Islet of Langerhans (tissue), 1 donor: ENCODE data around the gene CD300A.

Experiments
- FAIRE-seq: peaks from one replicate; lab custom pipeline; 2011; peaks lifted over from hg19 to GRCh38; lab: Jason Lieb, UNC

The CD300A gene

DNA sequence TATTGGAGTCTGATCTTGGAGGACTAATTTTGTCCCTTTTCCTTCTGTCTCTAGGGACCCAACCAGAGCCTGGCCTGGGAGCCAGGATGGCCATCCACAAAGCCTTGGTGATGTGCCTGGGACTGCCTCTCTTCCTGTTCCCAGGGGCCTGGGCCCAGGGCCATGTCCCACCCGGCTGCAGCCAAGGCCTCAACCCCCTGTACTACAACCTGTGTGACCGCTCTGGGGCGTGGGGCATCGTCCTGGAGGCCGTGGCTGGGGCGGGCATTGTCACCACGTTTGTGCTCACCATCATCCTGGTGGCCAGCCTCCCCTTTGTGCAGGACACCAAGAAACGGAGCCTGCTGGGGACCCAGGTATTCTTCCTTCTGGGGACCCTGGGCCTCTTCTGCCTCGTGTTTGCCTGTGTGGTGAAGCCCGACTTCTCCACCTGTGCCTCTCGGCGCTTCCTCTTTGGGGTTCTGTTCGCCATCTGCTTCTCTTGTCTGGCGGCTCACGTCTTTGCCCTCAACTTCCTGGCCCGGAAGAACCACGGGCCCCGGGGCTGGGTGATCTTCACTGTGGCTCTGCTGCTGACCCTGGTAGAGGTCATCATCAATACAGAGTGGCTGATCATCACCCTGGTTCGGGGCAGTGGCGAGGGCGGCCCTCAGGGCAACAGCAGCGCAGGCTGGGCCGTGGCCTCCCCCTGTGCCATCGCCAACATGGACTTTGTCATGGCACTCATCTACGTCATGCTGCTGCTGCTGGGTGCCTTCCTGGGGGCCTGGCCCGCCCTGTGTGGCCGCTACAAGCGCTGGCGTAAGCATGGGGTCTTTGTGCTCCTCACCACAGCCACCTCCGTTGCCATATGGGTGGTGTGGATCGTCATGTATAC lies 26.5 kb upstream of the CD300A start:
- no peak for FAIRE-seq

DNA sequence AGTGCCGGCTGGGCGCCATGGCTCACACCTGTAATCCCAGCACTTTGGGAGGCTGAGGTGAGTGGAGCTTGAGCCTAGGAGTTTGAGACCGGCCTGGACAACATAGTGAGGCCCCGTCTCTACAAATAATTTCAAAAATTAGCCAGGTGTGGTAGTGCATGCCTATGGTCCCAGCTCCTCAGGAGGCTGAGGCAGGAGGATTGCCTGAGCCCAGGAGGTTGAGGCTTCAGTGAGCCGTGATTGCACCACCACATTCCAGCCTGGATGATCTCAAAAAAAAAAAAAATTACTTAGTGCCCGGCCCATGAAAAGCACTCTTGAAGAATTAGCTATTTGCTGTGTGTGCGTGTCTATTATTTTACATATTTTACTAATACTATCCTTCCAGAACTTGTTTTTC lies 24.9 kb upstream of the CD300A start:
- no peak for FAIRE-seq

DNA sequence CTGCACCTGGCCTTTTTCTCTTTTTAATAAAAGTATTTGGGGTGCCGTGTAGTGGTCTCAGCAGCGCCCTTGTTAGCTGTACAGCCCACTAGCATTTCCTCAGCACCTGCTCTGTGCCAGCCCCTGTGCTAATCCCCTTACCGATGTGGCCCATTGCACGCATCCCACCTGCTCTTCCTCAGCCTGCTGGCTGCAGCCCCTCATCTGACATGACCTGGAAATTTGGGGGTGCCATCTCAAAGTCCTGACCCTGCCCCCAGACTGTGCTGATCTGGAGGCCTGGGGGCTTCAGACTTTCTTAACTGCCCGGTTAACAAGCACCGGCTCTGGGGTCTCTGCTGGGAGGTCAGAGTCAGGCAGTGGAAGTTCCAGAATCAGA lies 24.2 kb upstream of the CD300A start:
- no peak for FAIRE-seq

GRCh38 chr17:74442670-74443515 lies 23.5 kb upstream of the CD300A start:
- FAIRE-seq, result no peak

- FAIRE-seq, result no peak
Observed at GRCh38 chr17:74443516-74444296, 22.7 kb upstream of the CD300A start.

DNA sequence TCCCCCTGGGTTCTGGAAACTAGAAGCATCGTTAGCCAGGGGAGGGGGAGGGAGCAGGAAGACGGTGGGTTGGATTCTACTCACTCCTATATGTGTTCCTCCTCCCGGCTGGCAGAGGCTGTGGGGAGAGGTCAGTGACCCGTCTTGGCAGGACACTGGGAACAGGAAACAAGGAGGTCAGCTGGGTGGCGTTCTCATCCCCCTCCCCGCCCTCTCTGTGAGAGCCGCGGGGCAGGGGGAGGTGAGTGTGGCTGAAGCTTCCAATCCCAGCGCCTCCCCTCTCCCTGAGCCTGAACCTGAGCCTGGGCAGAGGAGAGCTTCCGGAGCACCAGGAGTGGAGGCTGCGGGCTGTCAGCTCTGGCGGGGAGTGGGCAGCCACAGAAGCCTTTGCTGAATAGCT lies 22.0 kb upstream of the CD300A start:
- FAIRE-seq, result no peak

DNA sequence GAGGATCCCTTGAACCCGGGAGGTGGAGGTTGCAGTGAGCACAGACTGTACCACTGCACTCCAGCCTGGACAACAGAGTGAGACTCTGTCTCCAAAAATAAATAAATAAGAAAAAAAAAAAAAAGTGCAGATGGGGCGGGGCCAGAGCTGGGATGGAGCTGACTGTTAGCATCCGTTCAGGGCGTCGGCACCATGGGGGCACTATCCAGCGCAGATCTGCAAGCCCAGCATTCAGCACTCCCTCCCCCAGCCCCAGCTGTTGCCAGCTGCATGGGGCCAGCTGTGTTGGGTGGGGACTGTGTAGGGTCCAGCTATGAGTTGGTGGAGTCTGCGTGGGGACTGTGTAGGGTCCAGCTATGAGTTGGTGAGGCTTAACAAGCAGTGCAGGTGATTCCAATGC lies 21.3 kb upstream of the CD300A start:
- FAIRE-seq, result no peak

DNA sequence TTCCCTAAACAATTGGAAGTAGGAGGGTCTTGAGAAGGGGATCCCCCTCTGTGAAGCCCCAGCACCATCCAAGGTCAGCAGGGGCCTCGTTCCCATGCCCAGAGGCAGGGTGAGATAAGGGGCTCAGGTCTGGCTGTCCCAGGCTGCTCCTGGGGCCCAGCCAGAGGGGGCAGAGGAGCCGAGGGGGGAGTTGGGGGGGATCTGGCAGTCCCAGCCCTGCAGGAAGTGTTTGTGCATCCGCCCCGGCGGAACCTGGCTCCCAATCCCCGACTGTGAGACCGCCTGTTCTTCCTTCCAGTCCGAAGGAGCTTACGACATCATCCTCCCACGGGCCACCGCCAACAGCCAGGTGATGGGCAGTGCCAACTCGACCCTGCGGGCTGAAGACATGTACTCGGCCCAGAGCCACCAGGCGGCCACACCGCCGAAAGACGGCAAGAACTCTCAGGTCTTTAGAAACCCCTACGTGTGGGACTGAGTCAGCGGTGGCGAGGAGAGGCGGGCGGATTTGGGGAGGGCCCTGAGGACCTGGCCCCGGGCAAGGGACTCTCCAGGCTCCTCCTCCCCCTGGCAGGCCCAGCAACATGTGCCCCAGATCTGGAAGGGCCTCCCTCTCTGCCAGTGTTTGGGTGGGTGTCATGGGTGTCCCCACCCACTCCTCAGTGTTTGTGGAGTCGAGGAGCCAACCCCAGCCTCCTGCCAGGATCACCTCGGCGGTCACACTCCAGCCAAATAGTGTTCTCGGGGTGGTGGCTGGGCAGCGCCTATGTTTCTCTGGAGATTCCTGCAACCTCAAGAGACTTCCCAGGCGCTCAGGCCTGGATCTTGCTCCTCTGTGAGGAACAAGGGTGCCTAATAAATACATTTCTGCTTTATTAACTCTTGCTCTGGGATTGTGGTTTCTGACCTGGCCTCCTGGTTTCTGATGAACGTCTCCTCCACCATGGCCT lies 19.6 kb upstream of the CD300A start:
- no peak for FAIRE-seq

- FAIRE-seq, result no peak
Observed at GRCh38 chr17:74447628-74448159, 18.7 kb upstream of the CD300A start.

- FAIRE-seq, result no peak
Observed at GRCh38 chr17:74448756-74449155, 17.7 kb upstream of the CD300A start.

- no peak for FAIRE-seq
Observed at GRCh38 chr17:74449306-74449705, 17.1 kb upstream of the CD300A start.

- no peak for FAIRE-seq
Observed at GRCh38 chr17:74449773-74450172, 16.7 kb upstream of the CD300A start.

GRCh38 chr17:74450231-74450630 lies 16.2 kb upstream of the CD300A start:
- FAIRE-seq, result no peak

DNA sequence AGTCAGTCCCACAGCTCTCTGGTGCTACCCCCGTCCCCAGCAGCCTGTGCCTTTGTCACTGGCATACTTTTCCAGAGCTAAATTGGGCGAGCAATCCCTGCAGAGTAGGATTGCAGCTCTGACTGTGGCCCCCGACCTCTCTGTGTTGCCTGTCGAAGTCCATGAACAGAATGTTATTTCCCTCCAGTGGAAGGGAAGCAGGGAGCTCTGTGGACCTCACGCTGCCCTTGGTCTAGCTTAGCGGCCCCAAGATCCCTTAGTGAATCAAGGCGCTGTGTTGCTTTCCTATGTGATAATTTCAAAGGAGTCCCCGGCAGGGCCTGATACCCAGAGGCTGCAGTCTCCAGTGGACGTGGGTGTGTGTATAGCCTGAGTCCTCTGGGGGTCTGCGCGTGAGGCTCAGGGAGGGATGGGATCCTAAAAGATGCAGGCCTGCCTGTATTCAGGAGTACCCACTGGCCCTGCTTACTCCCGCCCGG lies 15.5 kb upstream of the CD300A start:
- FAIRE-seq, result no peak

DNA sequence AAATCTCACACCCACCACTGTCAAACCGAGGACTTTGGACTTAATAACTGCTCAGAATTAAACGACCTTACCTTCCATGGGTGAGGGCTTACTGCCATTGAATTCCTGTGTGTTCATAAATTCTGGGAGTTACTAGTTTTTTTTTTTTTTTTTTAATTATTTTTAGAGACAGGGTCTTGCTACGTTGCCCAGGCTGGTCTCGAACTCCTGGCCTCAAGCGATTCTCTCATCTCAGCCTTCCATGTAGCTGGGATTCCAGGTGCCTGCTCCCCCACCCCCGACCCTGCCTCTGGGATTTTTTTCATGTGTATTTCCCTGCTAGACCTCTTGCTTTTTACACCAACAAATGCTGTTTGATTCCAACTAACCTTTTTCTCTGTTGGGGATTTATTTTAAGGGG lies 14.9 kb upstream of the CD300A start:
- FAIRE-seq, result no peak

- FAIRE-seq, result no peak
Observed at GRCh38 chr17:74452033-74452840, 14.2 kb upstream of the CD300A start.

DNA sequence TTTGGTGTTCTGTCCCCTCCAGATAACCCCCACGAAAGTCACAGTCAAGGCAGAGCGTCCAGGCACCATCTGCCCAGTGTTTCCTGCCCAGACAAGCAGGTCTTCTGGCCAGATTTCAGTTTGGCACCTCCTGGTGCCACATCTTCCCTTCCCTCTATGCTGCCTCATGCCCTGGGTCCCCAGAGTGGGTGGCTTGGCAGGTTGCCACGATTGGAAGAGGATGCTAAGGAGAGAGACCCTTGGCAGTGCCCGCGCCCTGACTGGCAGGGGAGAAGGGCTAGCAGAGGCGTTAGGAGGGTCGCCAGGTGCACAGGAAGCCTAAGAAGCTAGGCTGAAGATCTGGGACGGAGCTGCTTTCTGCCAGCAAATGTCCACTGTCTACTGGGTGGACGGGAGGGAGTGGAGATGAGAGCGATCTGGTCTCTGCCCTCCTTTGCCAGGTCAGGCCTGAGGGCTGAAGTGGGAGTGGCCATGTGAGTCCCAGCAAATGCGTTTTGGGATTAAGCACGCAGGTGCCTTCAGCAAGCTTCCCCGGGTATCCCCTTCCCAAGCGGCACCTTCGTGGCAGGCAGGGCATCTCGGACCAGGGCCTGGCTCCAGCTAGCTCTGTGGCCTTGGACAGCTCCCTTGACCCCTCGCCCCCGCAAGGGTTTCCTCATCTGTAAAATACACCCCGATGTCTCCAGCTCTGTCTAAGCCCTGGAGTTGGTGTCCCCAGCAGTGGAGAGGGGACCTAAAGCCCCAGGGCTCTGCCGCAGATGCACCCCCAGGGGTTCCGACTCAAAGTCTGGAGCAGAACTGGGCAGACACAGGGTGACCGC lies 13.4 kb upstream of the CD300A start:
- no peak for FAIRE-seq

- FAIRE-seq, result no peak
Observed at GRCh38 chr17:74453665-74454196, 12.7 kb upstream of the CD300A start.
